Measurements from ENCODE around the gene GNS.
"Not testable (repeated sequence)": the region's sequence is repeated elsewhere in the genome, so short reads cannot be mapped to it uniquely, and the experiment has no call there.

The GNS gene

GRCh38 chr12:64779354-64779974 lies 20.3 kb upstream of the GNS start:
- DNase-seq, result no peak

- DNase-seq, result not testable (repeated sequence)
These were observed 16.0 kb upstream of the GNS start for GRCh38 chr12:64775147-64775736.

- no peak for DNase-seq
These were observed 14.2 kb upstream of the GNS start for GRCh38 chr12:64773386-64773785.

DNA sequence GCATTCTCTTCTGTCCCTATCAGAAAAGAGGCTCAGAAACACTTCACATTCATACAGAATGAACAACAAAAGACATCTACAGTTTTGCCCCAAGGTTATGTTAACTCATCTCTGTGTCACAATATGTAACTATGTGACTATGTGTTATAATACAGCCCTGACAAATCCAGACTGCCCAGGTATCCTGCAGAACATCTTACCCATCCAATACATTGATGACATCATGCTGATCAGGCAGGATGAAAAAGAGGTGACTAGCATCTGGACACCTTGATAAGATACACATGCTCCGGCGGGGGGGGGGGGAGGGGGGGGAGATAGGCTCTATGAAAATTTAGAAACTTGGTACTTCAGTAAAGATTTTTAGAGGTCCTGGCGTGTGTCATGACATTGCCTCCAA lies 8.3 kb upstream of the GNS start:
- DNase-seq, result no peak

GRCh38 chr12:64760808-64761573 lies 1.8 kb upstream of the GNS start:
- no peak for DNase-seq

- DNase-seq, result no peak
These were observed 1.4 kb downstream of the GNS start for GRCh38 chr12:64757771-64758170.

DNA sequence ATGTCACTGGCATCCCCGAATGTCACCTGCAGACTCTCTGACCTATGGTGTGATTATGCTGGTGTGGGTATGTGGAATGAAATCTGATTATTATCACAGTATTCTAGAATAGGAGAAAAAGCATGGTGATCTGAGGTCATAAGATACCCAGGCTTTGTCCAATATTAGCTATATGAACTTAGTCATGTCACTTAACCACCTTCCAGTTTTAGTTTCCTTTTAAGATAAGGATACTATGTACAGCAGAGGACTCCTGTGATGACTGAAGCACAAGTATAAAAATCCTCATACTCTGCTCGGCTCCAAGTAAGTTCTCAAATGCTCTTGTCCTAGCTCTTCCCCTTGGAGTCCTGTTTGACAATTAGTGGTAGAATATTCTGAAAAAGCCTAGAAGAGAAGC lies 2.8 kb downstream of the GNS start:
- no peak for DNase-seq

- DNase-seq, result no peak
These were observed 5.8 kb downstream of the GNS start for GRCh38 chr12:64753427-64753826.

DNA sequence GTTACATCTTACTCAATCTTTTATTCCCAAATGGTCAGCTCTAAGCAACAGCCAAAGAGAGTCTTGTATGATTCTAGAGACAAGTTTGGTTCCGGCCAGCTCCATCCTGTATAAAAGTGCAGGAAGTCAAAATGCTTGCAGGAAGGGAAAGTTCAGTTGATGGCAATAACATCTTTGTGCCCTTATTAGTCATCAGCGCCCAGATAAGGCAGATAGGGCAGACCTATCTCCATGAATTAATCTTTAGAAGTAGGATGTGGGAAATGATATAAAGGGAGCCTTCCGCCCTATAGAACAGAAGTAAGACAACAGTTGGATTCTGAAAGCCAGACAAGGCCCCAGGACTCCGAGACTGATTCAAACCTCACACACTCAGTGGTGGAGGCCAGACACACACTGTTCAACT lies 6.4 kb downstream of the GNS start:
- DNase-seq, result no peak

- no peak for DNase-seq
These were observed 7.2 kb downstream of the GNS start for GRCh38 chr12:64752032-64752431.

DNA sequence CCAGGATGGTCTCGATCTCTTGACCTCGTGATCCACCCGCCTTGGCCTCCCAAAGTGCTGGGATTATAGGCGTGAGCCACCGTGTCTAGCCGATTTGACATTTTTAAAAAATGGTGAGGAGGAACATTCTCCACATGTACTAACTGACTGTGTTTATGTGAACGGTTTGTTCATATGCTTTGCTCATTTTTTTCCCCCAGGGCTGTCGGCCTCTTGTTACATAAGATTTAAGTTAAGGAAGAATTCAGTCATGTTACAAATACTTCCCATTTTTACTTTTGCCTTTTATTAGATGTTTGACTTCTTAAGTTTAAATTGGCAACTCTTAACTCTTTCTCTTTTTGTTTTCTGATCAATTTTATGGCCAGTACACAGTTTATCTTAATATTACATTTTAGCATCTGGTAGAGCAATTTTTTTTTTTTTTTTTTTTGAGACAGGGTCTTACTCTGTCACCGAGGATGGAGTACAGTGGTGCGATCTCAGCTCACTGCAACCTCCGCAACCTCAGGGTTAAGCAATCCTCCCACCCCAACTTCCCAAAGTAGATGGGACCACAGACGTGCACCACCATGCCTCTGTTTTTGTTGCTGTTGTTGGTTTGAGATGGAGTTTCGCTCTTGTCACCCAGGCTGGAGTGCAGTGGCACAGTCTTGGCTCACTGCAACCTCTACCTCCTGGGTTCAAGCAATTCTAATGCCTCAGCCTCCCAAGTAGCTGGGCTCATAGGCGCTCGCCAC lies 9.6 kb downstream of the GNS start:
- no peak for DNase-seq

GRCh38 chr12:64747695-64748094 lies 11.5 kb downstream of the GNS start:
- no peak for DNase-seq

DNA sequence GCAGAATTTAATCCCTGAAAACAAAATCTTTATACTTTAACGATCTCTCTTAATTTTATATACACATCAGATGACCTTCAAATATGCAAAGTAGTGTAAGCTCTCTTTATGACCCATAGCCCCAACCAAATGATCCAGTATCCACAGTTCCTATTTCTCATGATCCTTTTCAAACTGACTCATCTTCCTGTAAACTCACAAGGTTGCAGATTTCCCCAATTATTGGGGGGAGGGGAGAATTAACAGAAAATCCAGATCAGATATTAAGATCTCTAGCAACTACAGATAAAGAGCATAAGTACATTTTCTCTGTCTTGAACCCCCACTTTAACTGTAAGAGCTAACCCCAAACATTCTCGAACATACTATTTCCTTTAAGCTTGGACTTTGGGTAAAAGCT lies 12.5 kb downstream of the GNS start:
- no peak for DNase-seq

DNA sequence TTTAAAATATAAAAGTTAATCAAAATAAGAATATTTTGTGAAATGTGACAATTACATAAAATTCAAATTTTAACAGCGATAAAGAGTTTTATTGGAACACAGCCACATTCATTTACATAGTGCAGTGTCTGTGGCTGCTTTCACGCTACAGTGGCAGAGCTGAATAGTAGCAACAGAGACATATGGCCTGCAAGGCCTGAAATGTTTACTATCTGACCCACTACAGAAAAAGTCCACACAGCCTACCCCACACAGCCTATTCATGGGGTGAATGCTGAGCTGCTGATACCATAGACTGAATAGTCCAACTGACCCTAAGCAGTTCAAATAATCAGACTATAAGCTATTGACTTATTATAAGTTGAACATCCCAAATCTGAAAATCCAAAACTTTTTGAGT lies 13.2 kb downstream of the GNS start:
- no peak for DNase-seq

DNA sequence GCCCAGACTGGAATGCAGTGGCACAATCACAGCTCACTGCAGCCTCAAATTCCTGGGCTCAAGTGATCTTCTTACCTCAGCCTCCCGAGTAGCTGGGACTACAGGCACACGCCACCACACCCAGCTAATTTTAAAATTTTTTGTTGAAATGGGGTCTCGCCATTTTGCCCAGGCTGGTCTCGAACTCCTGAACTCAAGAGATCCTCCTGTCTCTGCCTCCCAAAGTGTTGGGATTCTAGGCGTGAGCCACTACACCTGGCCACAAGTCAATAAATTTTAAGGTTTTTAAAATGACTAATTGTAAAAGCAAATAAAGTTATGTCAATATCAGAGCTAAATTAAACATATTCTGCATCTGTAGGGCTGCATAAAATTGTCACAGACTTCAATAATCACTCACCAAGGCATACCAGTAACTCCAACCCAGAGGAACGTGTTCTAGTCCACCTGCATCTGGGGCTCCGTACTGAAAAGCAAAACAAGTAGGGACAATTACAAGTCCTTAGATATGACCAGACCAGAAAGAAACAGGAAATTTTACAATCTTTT lies 13.9 kb downstream of the GNS start:
- DNase-seq, result no peak

GRCh38 chr12:64744422-64745258 lies 14.6 kb downstream of the GNS start:
- DNase-seq, result no peak

DNA sequence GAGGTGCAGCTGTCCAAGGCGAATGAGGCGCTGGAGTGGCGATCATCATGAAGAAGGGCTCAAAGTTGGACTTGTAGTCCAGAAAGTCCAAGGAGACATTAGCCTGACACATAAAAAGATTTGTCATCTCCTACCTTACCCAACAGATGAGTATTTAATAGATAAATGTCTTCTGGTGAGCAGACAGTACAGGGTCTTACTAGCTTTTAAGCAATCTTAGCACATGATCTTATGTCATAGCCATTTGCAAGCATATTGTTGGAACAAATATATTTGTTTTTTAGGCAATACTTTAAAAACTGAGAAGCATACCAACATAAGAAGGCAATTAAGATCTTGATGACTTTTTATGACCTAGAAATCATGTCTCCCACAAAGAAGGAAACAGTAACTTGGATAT lies 16.0 kb downstream of the GNS start:
- DNase-seq, result no peak

GRCh38 chr12:64742416-64742815 lies 16.8 kb downstream of the GNS start:
- no peak for DNase-seq

DNA sequence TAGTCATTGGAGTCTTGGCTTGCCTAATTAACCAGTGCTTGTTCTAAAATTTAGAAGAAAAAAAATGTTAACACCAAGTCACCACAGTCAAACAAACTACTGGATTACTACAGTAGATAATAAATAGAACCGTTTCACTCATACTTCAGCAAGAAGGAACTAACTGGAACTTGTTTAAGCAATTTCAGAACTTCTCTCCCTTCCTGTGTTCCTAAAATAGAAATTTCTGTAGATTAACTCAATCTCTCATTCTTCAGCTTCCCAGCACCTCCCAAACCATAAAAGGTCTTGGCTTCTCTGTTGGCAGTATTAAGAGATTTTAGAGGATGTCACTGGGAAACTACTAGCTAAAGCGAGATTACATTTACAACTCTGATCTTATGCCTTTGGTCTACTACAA lies 18.6 kb downstream of the GNS start:
- no peak for DNase-seq

DNA sequence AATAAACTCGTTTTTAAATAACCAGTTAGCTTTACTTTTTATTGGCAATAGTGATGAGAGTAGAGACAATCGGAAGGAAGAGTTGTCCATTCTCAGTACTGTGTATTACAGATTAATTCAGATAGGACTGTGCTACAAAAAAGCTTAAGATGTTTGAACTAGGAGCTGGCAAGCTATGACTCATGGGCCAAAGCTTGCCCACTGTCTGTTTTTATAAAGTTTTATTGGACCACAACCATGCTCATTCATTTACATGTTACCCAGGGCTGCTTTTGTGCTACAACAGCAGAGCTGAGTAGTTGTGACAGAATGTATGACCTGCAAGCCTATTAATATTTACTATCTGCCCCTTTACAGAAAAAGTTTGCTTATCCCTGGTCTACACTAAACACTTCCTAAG lies 19.4 kb downstream of the GNS start:
- DNase-seq, result no peak

GRCh38 chr12:64737539-64737938 lies 21.7 kb downstream of the GNS start:
- DNase-seq, result peak in 1 of 2 experiments; percentile 30

GRCh38 chr12:64736771-64737170 lies 22.4 kb downstream of the GNS start:
- no peak for DNase-seq
